HG02970 (cell line): ENCODE results near the gene DYNC2I2.

Experiments
- ATAC-seq: cut with Tn5 transposase; IDR thresholded peaks from one replicate; pipeline ENCODE4 v1.9.1; 2021; ENCODE audit warnings: mild to moderate bottlenecking, moderate library complexity, moderate number of reproducible peaks; ENCODE audit not compliant: unreplicated experiment, low FRiP score

DYNC2I2 gene

GRCh38 chr9:128636556-128637530 lies 19.8 kb downstream of the DYNC2I2 start:
- ATAC-seq = no peak

- no peak for ATAC-seq
Observed at GRCh38 chr9:128636024-128636390, 20.6 kb downstream of the DYNC2I2 start.

GRCh38 chr9:128635266-128636023 lies 21.2 kb downstream of the DYNC2I2 start:
- ATAC-seq = no peak

- ATAC-seq = no peak
Observed at GRCh38 chr9:128634651-128635262, 21.9 kb downstream of the DYNC2I2 start.

- ATAC-seq = no peak
Observed at GRCh38 chr9:128634111-128634510, 22.5 kb downstream of the DYNC2I2 start.

- ATAC-seq = no peak
Observed at GRCh38 chr9:128633601-128634000, 23.0 kb downstream of the DYNC2I2 start.

- ATAC-seq = no peak
Observed at GRCh38 chr9:128633057-128633456, 23.6 kb downstream of the DYNC2I2 start.

GRCh38 chr9:128632486-128632885 lies 24.2 kb downstream of the DYNC2I2 start:
- no peak for ATAC-seq

- ATAC-seq = no peak
Observed at GRCh38 chr9:128632066-128632465, 24.6 kb downstream of the DYNC2I2 start.

- ATAC-seq = no peak
Observed at GRCh38 chr9:128631636-128632035, 25.0 kb downstream of the DYNC2I2 start.

- no peak for ATAC-seq
Observed at GRCh38 chr9:128629852-128630545, 26.6 kb downstream of the DYNC2I2 start.

GRCh38 chr9:128629136-128629535 lies 27.5 kb downstream of the DYNC2I2 start:
- no peak for ATAC-seq

- no peak for ATAC-seq
Observed at GRCh38 chr9:128628471-128629048, 28.1 kb downstream of the DYNC2I2 start.

- ATAC-seq = no peak
Observed at GRCh38 chr9:128627906-128628305, 28.7 kb downstream of the DYNC2I2 start.

GRCh38 chr9:128627127-128627715 lies 29.4 kb downstream of the DYNC2I2 start:
- no peak for ATAC-seq

- ATAC-seq = no peak
Observed at GRCh38 chr9:128626181-128626580, 30.5 kb downstream of the DYNC2I2 start.

- ATAC-seq = no peak
Observed at GRCh38 chr9:128625391-128626146, 31.1 kb downstream of the DYNC2I2 start.

GRCh38 chr9:128624566-128624965 lies 32.1 kb downstream of the DYNC2I2 start:
- ATAC-seq = no peak
